ENCODE measurements around the gene ZNF138.
"Not testable (repeated sequence)": the region's sequence is repeated elsewhere in the genome, so short reads cannot be mapped to it uniquely, and the experiment has no call there.

ZNF138 gene

DNA sequence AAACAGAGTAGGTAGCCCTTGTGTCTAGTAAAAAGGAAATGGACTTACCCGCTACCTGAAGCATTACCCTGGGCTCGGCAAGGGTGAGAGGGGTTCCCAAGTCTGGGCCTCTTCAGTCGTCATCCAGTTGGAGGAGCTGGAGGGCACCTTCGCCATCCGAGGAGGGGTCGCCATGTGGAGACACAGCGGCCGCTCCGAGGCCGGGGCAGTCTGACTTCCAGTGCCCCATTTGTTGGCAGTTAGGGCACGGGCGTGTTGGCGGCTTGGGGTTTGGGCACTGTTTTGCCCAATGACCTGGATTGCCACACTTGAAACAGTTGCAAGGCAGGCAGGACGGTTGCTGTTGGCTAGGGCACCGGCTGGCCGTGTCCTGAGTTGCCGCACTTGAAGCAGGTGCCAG lies 43.8 kb downstream of the ZNF138 start:
- DNase-seq (ENCODE audit: low read depth in 2 of 2) = not testable (repeated sequence)

DNA sequence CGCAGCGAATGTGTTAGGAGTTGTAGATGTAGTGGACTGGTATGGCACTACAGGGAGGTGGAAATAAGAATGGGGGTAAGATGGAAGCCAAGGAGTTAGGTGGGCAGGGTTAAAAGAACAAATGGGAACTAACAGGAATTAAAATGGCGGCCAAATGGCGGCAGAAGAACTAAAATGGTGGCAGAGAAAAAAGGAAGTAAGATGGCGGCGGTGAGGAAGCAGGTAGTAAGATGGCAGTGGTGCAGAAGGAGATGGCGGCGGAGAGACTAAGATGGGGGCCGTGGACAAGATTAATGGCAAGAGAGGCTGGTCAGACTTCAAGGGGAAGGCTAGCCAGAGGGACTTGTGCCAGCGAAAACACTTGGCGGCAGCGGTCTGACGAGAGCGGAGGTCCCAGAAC lies 44.5 kb downstream of the ZNF138 start:
- no peak for DNase-seq (ENCODE audit: low read depth in 2 of 2)

DNA sequence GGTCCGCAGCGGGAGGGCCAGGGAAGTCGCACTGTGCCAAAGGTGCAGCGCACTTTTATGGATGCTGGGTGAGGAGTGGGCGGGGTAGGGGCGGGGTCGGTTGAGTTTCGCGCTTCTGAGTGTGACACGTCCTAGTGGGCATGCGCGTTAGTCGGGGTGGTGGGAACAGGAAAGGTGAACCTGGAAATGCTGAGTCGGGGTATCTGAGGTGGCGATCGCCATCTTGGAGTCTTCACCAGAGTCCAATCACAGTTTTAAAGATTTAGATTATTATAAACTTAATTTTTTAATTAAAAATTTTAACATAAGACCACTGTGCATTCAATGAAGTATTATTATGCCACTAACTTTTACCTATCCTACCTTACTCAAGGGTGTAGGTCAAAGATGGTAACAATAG lies 45.7 kb downstream of the ZNF138 start:
- DNase-seq (ENCODE audit: low read depth in 2 of 2) = peak in 1 of 2 donors; percentile 3

DNA sequence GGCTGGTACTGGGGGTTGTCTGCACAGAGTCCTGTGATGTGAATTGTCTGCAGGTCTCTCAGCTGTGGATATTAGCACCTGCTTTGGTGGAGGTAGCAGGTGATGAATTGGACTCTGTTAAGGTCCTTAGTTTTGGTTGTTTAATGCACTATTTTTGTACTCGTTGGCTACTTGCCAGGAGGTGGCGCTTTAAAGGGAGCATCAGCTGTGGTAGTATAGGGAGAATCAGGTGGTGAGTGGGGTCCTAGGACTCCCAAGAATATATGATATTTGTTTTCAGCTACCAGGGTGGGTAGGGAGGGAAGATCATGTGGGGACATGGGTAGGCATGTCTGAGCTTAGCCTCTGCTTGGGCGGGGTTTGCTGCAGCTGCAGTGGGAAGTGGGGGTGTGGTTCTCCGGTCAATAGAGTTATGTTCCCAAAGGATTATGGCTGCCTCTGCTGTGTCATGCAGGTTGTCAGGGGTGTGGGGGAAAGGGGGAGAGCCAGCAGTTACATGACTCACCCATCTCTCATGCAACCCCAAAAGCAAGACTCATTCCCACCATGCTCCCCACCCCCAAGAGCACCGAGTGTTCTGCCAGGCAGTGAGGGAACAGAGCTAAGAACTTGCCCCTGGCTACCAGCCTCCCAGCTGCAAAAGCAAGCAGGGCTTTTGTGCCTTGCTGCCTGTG lies 55.2 kb downstream of the ZNF138 start:
- no peak for DNase-seq (ENCODE audit: low read depth in 2 of 2)

DNA sequence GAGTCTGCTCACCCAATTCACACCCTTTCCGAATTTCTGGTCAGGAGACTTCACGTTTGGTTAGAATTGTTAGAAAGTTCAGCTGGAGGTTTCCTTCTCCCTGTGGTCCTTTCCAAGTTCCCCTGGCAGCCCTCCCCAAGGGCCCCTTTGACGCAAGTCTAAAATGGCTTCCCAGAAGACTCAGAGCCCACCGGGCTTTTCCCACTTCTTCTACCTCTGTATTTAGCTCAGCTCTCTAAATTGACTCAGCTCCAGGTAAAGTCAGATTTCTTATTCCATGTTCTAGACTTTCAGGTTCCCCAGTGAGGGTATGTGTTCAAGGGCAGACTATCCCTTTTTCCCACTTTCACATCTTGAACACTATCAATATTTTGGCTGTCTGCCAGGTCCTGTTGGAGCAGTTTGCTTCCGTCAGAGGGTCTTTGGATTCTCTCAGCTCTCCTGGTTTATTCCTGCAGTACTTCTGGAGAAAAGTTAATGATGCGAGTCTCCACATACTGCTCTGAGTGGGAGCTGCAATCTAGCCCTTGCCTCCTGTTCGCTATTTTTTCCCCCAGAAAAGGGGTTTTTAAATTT lies 55.8 kb downstream of the ZNF138 start:
- no peak for DNase-seq (ENCODE audit: low read depth in 2 of 2)

DNA sequence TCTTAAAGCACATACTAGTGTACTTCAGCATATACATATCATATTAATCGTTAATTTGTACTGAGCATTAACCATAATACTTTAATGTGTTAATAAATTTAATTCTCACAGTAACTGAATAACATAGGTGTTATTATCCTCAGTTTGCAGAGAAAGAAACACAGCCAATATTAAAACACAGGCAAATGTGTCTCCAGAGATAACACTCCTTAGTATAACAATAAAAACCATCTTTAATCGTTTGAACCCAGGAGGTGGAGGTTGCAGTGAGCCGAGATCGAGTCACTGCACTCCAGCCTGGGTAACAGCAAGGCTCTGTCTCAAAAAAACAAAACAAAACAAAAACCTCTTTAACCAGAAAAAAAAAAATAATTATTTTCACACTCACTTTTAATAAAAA lies 59.5 kb downstream of the ZNF138 start:
- no peak for DNase-seq (ENCODE audit: low read depth in 2 of 2)

DNA sequence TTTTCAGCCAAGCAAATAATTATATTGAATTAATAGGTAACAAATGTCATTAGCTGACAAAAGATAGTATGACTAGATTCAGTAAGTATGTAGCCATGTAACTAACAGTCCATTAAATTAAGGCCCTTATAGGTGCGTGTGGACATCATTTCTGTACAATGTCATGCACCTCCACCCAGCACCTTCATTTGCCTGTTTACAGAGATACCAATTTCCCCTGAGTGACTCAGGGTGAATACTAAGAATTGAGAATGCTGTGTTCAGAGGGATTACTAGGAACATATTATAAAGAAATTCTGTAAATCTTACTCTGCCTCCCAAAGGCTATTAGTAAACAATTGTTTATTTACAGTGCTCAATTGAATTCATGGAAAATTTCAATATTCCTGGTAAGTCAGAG lies 60.7 kb downstream of the ZNF138 start:
- no peak for DNase-seq (ENCODE audit: low read depth in 2 of 2)

DNA sequence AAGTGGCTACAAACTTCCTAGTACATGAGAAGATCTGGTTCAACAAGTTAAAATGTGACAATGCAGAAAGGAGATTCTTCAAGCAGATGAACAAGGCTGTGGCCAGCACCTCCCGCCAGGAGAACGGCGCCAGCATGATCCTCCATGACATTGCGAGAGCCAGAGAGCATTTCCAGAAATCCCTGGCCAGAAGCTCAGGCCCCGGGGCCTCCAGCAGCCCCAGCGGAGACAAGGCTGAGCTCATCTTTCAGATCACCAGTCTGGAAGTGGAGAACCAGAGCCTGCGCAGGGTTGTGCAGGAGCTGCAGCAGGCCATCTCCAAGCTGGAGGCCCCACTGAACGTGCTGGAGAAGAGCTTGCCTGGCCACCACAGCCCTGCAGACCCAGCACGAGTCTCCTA lies 68.8 kb downstream of the ZNF138 start:
- DNase-seq (ENCODE audit: low read depth in 2 of 2) = no peak

DNA sequence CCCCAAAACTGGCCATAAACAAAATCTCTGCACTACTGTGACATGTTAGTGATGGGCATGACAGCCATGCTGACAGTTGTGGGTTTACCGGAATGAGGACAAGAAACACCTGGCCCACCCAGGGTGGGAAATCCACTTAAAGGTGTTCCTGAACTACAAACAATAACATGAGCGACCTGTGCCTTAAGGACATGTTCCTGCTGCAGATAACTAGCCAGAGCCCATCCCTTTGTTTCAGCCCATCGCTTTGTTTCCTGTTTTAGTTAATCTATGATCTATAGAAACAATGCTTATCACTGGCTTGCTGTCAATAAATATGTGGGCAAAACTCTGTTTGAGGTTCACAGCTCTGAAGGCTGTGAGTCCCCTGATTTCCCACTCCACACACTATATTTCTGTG lies 69.3 kb downstream of the ZNF138 start:
- not testable (repeated sequence) for DNase-seq (ENCODE audit: low read depth in 2 of 2)

DNA sequence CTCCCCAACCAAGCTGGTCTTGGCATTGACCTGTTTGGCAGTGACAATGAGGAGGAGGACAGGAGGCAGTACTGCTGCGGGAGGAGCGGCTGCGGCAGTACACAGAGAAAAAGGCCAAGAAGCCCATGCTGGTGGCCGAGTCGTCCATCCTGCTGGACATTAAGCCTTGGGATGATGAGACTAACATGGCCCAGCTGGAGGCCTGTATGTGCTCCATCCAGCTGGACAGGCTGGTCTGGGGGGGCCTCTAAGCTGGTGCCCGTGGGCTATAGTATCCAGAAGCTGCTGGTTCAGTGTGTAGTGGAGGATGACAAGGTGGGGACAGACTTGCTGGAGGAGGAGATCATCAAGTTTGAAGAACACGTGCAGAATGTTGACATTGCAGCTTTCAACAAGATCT lies 69.7 kb downstream of the ZNF138 start:
- DNase-seq (ENCODE audit: low read depth in 2 of 2) = no peak

DNA sequence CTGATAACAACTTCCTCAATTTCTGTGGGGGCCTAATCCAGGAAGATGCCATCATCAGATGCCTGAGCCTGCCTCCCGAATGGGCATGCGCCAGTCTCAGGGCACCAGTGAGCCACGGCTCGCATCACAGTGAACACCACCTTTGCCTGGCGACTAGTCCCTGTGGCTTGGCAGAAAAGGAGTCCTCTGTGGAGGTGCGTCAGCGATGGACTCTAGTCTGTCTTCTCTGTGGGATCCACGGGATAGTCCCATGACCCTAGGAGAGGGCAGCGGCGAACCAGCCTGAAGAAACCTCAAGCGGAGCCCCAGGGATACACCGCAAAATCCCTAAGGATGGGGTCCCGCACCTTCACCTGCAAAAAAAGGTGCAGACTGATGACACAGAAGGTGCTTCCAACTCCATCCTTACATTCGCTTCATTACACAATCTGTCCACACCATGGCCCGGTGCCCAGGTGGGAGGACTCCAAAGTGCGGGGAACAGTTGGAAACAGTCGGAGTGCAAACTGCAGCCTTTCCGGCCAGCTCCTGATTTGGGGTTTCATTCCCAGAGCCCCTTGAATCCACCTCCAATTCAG lies 73.7 kb downstream of the ZNF138 start:
- DNase-seq (ENCODE audit: low read depth in 2 of 2) = no peak

DNA sequence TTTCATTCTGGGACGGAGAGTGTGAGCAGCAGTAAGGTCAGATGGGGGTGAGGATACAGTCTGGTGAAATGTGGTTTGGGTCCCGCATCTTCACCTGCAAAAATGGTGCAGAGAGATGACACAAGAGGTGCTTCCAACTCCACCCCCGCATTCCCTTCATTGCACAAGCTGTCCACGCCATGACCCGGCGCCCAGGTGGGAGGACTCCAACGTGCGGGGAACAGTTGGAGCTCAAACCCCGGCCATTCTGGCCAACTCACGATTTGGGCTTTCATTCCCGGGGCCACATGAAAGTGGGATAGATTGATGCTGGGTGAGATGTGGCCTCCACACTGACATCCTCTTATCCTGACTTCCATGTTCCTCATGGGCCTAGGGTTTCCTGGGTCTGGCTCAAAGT lies 74.3 kb downstream of the ZNF138 start:
- no peak for DNase-seq (ENCODE audit: low read depth in 2 of 2)

DNA sequence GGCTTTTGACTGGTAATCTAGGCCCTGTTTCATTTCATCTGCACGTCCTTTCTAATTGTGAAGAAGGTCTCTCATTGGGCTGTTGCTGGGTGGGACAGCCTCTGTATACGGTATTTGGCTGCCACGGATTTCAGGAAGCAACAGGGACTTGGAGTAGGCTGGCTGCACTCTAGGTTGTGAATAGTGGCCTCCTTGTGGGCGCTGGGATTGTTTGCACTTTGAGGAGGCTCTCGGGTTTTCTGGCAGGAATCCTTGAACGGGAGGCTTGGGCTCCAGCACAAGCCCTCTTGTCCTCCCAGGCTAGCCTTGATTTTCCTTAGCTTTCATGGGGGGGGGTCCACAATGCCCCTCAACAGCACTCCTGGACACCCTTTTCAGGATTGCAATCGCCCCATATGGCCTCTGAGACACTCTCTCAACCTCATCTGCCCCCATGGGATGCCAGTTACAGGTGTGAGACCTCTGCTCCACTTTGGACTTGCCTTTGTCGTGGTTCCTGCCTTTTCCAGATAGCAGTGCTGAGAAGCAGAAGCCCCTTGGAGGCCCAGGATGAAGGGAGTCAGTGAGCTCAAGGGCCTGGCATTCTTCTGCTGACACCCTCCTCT lies 75.0 kb downstream of the ZNF138 start:
- no peak for DNase-seq (ENCODE audit: low read depth in 2 of 2)

DNA sequence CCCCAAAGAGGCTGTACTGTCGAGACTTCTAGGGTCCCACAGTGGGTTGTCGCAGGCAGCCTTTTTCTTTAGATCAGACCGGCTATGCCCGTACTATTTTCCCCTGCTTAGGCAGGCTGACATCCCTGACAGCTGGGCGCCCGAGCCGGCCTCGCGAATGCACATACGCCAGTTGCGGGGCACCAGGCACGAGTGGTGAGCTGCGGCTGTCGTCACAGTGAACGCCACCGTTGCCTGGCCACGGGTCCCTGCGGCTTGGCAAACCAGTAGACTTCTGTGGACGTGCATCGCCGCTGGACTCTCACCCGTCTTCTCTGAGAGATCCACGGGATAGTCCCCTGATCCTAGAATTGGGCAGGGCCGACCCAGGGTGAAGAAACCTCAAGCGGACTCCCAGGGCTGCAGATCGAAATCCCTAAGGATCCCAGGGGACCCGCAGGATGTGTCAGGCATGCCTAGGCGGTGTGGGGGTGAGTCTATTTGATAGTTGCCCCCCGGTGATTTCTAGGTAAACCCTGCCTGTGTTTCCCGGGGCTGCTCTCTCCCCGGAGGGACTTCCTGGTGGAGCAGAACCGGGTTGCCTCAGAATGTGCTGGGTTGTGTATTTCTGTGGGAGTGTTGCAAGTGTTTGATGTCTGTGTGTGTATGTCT lies 75.8 kb downstream of the ZNF138 start:
- no peak for DNase-seq (ENCODE audit: low read depth in 2 of 2)

DNA sequence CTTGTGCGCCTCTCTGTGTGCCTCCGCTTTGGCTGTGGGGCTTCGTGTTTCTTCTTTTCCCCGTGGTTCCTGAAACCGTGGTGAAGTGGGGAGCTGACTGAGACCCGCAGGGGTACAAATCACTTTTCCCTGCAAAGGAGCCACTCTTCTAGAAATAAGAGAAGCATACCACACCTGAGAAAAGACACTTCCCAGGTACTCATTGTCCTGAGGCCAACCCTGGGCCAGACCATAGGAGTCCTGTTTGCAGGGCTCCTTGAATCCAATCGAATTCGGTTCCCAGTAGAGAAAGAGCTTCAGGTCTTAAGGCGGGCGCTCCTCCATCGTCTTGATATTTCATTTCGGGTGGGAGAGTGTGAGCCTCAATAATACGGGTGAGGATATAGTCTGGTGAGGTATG lies 76.4 kb downstream of the ZNF138 start:
- DNase-seq (ENCODE audit: low read depth in 2 of 2) = no peak

DNA sequence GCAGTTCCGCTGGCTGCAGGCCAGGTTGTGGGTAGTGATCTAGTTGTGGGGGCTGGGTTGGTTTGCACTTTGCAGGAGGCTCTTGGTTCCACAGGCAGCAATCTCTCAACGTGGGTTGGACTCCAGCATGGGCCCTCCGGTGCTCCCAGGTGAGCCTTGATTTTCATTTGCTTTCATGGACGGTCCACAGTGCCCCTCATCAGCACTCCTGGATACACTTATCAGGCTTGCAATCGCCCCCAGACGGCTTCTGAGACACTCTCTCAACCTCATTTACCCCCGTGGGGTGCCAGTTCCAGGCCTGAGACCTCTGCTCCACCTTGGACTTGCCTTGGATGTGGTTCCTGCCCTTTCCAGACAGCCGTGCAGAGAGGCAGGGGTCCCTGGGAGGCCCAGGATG lies 77.5 kb downstream of the ZNF138 start:
- DNase-seq (ENCODE audit: low read depth in 2 of 2) = no peak

DNA sequence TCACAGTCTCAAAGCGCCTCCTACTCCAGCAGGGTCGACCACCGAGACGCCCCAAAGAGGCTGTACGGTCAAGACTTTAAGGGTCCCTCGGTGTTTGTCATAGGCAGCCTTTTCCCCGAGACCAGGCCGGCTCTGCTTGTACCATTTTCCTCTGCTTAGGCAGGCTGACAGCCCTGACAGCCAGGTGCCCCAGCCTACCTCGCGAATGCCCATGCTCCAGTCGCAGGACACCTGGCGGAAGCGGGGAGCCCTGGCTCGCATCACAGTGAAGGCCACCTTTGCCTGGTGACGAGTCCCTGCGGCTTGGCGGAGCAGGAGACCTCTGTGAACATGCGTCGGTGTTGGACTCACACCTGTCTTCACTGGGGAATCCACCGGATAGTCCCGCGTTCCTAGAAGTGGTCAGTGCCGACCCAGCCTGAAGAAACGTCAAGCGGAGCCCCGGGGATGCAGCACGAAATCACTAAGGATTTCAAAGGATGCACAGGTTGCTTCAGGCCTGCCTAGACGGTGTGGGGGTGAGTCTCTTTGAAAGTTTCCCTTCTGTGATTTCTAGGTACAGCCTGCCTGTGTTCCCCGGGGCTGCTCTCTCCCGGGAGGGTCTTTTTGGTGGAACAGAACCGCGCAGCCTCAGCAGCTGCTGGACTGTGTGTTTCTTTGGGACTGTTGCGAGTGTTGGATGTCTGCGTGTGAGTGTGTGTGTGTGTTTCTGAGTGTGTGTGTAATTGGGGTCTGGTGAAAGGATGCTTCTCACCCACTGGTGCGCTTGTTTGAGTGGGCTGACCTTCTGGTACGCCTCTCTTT lies 78.3 kb downstream of the ZNF138 start:
- no peak for DNase-seq (ENCODE audit: low read depth in 2 of 2)

DNA sequence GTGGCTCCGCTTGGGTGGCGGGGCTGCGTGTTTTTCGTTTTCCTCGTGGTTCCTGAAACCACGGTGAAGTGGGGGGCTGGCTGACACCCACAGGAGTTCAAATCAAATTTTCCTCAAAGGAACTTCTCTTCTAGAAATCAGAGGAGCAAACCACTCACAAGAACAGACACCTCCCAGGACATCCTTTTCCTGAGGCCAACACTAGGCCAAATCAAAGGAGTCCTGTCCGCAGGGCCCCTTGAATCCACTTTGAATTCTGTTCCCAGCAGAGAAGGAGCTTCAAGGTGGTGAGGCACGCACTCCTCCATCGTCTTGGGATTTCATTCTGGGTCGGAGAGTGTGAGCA lies 78.9 kb downstream of the ZNF138 start:
- DNase-seq (ENCODE audit: low read depth in 2 of 2) = no peak

DNA sequence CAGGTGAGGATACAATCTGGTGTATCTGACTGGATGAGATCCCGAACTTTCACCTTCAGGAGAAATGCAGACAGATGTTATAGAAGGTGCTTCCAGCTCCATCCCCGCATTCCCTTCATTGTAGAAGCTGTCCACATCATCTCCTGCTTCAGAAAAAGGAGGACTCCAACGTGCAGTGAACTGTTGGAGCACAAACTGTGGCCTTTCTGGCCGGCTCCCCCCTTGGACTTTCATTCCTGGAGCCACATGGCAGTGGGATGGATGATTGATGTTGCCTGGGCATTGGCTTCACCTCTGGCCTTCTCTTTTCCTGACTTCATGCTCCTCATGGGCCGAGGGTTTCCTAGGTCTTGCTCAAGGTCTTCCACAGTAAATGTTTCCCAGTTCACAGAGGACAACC lies 79.3 kb downstream of the ZNF138 start:
- DNase-seq (ENCODE audit: low read depth in 2 of 2) = no peak

DNA sequence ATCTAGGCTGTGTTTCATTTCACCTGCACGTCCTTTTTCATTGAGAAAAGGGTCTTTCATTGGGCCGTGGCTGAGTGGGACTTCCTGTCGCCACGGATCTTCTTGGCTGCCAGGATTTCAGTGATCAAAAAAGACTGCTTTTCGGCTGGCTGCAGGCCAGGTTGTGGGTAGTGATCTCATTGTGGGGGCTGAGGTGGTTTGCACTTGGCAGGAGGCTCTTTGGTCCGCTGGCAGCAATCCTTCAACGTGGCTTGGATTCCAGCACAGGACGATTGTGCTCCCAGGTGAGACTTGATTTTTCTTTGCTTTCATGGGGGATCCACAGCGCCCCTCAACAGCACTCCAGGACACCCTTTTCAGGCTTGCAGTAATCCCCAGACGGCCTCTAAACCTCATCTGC lies 79.9 kb downstream of the ZNF138 start:
- no peak for DNase-seq (ENCODE audit: low read depth in 2 of 2)

DNA sequence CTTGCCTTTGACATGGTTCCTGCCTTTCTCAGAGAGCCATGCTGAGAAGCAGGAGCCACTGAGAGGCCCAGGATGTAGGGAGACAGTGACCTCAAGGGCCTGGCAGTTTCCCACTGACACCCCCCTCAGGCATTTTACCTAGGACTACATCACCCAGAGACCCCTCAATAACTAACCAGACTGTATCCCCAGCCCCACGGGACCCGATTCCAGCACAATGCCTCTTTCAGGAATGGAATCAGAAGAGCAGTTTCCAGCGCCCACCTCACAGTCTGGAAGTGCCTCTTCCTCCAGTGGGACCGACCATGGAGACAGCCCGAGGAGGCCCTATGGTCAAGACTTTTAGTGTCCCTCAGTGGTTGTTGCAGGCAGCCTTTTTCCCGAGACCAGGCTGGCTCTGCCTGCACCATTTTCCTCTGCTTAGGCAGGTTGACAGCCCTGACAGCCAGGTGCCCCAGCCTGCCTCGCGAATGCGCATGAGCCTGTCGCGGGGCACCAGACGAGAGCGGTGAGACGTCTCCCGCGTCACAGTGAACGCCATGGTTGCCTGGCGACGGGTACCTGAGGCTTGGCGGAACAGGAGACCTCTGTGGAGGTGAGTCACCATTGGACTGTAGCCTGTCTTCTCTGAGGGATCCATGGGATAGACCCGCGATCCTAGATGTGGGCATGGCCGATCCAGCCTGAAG lies 80.5 kb downstream of the ZNF138 start:
- no peak for DNase-seq (ENCODE audit: low read depth in 2 of 2)

Measured in stimulated activated CD4-positive, alpha-beta T cell treated with anti-CD3 and anti-CD28 coated beads, Interleukin-1b, Interleukin-23, amount 100 ng/mL, for 4 hours (primary cell).